ENCODE measurements around the gene PTPRD.
"Not testable (repeated sequence)": the region's sequence is repeated elsewhere in the genome, so short reads cannot be mapped to it uniquely, and the experiment has no call there.

Gene PTPRD

DNA sequence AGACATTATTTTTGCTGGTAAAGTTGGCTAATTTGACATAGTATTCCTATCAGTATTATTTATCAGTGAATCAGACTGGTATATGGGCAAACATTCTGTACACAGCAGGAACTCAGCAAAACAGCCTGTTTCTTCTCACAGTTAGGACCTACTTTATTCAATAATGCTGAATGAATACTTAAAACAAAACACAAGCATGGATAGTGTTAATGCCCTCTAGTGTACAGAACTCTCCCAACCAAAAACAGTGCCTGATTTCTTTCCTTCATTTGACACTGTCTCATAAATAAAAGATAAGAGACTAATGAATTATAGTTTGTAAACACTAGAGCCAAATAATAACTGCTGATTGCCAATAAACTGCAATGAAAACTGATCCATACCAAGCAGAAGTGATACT is 1113.3 kb downstream of the PTPRD start:
- DNase-seq (ENCODE audit: low read depth, low spot score): no peak

GRCh38 chr9:9498846-9499245 is 1114.0 kb downstream of the PTPRD start:
- DNase-seq (ENCODE audit: low read depth, low spot score): no peak

- DNase-seq (ENCODE audit: low read depth, low spot score): no peak
These were observed 1114.7 kb downstream of the PTPRD start for GRCh38 chr9:9498128-9498527.

DNA sequence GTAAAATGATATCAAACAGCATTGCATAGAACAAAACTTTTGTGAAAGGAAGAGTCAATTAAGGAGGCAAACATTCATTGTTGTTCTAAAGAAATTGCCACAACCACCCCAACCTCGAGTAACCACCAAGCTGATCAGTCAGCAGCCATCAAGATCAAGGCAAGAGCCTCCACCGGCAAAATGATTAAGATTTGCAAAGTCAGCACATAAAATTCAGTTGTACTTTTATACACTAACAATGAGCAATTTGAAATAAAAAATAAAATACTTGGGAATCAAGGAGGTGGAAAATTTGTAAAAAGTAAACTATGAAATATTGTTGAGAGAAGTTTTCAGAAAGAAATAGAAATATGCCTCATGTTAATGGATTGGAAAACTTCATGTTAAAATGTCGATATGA is 1118.5 kb downstream of the PTPRD start:
- DNase-seq (ENCODE audit: low read depth, low spot score): no peak

DNA sequence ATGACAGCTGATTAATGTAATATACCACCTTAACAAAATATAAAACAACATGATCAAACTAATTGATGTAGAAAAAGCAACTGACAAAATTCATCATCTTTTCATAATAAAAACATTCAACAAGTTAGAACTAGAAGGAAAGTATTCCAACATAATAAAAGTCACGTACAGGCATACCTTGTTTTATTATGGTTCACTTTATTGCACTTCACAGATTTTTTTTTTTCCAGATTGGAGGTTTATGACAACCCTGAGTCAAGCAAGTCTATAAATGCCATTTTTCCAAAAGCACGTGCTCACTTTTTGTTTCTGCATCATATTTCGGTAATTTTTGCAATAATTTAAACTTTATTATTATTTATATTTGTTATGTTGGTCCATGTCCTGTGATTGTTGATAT is 1120.3 kb downstream of the PTPRD start:
- no peak for DNase-seq (ENCODE audit: low read depth, low spot score)

- no peak for DNase-seq (ENCODE audit: low read depth, low spot score)
These were observed 1123.6 kb downstream of the PTPRD start for GRCh38 chr9:9489183-9489582.

DNA sequence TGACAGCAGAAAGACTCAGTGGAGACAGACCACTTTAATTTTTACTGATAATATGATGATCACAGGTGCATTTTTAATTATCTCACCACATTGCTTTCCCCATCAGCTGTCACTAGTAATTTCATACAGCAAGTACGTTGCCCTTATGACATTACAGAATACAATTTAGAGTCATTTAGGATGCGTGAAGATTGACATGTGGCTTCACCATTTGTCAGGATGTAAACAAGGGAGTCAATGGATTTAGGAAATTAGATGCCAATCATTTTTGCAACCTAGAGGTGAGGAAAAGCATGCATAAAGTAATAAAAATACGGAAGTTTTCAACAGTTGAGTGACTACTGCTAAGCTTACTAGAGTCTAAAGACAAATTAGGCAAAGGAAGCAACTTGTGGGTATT is 1129.6 kb downstream of the PTPRD start:
- no peak for DNase-seq (ENCODE audit: low read depth, low spot score)

- no peak for DNase-seq (ENCODE audit: low read depth, low spot score)
These were observed 1134.1 kb downstream of the PTPRD start for GRCh38 chr9:9478741-9479140.

GRCh38 chr9:9469271-9469670 is 1143.5 kb downstream of the PTPRD start:
- no peak for DNase-seq (ENCODE audit: low read depth, low spot score)

DNA sequence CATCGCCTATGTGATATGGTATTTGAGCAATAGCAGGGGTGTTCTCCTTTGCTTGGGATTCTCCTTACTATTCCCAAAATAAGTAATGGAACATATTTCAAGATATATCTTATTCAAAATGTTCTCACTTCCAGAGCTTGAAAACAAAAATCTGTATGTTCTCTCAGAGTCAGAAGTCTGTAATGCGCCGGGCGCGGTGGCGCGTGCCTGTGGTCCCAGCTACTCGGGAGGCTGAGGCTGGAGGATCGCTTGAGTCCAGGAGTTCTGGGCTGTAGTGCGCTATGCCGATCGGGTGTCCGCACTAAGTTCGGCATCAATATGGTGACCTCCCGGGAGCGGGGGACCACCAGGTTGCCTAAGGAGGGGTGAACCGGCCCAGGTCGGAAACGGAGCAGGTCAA is 1170.9 kb downstream of the PTPRD start:
- DNase-seq (ENCODE audit: low read depth, low spot score): not testable (repeated sequence)

- DNase-seq (ENCODE audit: low read depth, low spot score): no peak
These were observed 1175.2 kb downstream of the PTPRD start for GRCh38 chr9:9437641-9438040.

DNA sequence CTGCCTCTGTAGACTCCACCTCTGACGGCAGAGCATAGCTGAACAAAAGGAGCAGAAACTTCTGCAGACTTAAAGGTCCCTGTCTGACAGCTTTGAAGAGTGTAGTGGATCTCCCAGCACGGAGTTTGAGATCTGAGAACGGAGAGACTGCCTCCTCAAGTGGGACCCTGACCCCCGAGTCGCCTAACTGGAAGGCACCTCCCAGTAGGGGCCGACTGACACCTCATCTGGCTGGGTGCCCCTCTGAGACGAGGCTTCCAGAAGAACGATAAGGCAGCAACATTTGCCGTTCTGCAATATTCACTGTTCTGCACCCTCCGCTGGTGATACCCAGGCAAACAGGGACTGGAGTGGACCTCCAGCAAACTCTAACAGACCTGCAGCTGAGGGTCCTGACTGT is 1186.3 kb downstream of the PTPRD start:
- DNase-seq (ENCODE audit: low read depth, low spot score): not testable (repeated sequence)

DNA sequence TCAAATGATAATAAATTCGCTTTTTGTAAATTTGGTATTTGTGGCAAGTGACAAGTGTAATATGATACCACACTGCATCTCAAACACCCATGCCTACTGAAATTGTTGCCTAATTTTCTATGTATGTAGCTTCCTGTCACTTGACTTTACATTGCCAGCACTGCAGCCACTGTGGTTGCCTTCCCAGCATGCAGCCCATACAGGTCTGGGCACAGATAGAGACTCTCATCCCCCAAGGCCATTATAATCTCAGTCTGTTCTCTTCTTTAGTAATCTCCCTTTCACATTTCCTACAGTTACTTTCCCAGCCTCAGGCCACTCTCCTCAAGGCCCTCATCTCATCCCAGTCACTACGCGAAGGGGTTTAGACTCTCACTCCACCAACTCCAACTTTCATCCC is 1200.6 kb downstream of the PTPRD start:
- DNase-seq (ENCODE audit: low read depth, low spot score): no peak

DNA sequence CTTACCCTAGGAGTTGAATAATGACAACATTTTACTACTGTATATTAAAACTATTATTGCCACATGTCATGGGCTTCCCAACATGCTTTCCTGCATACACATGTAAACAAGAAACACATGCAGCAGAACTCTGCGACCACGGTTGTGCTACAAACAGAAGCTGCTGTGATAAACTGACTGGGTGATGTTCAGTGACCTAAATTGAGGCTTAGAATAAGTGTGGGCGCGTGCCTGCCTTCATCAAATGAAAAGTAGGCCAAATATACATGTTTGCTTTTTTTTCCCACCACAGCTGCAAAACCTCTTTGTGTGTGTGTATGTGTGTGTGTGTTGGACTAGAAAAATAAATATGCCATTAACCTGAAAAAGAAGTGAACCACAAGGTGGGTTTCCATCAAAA is 1202.1 kb downstream of the PTPRD start:
- no peak for DNase-seq (ENCODE audit: low read depth, low spot score)

DNA sequence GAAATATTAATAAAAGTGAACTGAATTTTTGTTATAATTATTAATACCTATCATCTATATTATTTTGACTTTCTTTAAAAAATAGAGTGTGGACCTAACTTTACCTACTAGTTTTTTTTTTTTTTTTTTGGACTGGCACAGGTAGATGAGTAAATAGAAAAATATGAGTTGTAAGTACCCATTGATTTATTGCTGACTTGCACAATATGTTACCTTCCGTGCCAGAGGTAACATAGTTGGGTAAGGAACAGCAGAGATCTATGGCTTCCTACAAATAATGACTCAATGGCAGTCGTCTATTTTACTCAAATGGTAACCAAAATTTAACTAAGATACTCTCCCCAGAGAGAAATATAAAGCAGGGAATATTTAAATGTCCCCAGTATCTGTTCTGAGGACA is 1212.8 kb downstream of the PTPRD start:
- DNase-seq (ENCODE audit: low read depth, low spot score): no peak

DNA sequence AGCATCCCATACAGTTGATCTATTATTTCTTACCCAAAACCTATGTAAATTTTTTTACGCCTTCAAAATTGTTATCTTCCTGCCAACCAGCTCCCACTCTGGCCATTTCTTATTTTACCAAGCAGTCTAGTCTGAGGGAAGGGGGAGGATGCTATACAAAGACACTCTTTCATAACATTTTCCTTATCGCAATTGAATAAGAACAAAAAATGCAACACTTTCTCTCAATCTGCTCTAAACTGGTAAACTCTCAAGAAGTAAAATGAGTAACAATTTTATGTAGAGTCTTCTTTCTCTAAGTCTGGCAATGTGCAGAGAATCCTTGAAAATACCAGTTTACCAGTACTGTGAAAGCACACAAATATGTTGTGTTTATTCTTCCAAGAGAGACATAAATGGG is 1216.3 kb downstream of the PTPRD start:
- DNase-seq (ENCODE audit: low read depth, low spot score): no peak

DNA sequence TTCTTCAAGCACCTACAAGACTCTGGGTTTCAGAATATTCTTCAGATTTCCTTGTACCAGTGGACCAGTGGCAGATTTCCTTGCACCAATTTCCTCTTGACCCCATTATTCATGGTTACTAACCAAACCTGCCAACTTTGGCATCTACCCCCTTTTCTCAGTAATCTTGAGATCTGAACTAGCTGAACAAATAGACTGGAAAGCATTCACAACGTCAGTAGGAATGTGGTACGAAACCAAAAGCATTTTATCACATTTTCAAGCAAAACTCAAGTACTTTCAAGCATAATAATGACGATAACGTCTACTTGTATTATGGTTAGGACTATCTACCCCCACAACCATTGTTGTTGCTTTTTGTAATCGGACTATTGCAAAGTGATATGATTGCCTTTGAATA is 1217.3 kb downstream of the PTPRD start:
- DNase-seq (ENCODE audit: low read depth, low spot score): no peak

GRCh38 chr9:9392755-9393154 is 1220.0 kb downstream of the PTPRD start:
- no peak for DNase-seq (ENCODE audit: low read depth, low spot score)

GRCh38 chr9:9389904-9390303 is 1222.9 kb downstream of the PTPRD start:
- DNase-seq (ENCODE audit: low read depth, low spot score): no peak

DNA sequence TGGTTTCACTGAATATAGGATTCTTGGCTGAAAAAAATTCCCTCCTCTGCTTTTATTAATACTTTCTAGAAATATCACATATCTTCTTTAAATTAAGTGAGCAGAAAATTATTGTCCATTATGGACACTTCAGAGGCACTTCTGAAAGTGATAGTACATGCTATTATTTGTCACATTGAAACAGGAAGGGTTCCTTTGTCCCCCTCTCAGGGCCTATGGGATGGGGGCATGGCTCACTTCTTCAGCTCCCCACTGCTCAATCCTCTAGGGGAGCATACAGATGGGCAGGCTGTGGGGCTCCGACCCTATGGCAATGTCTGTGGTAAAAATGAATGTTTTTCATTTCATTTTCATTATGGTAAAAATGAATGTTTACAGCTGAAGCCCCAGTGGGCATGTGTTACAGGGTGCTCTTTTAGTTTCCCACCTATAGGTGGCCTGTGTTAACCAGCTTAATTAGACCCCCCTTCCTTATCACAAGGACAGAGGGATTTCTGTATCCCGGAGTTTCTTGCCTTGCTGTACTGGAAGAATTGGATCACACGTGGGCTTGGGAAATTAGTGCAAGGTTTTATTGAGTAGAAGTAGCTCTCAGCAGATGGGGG is 1225.2 kb downstream of the PTPRD start:
- no peak for DNase-seq (ENCODE audit: low read depth, low spot score)

DNA sequence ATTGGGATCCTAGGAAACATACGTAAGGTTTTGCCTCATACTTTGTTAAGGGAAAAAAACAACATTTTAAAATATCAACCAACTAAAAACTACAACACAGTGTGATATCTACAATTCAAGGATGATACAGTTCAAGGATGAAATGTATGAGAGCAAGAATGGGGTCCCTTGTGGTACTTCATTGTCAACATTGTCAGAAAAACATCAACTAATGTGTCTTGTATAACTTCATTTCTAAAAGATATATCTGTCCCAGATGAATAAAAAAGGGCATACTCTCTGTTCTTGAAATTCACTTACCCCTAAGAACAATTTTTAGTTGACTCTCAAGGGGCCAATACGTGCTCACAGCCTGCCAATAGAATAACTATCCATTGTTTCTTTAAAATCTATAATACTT is 1250.5 kb downstream of the PTPRD start:
- no peak for DNase-seq (ENCODE audit: low read depth, low spot score)

DNA sequence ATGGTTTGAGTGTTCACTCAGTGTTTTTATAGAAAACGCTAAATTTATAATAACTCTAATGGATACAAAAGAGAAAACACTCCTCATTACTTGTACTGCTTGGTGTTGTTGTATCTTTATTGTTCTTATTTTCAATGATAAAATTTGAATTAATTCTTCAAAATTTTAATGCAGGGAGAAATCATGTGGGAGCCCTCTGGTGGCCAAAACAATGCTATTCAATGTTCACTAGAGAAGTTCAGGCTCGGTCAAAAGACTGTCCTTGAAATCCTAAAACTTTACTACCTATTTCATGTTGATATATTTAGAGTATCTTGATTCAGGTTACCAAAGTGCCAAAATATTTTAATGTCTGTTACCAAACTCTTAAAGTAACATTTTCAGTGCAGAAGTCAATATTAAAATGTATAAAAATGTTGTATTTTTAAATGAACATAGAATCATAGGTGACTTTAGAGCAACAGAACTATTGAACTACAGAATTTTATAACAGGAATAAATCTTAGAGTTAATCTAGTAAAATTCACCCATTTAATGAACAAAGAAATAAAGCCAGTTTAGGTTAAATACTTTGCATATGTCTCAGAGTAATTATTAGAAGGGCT is 1259.8 kb downstream of the PTPRD start:
- DNase-seq (ENCODE audit: low read depth, low spot score): no peak

DNA sequence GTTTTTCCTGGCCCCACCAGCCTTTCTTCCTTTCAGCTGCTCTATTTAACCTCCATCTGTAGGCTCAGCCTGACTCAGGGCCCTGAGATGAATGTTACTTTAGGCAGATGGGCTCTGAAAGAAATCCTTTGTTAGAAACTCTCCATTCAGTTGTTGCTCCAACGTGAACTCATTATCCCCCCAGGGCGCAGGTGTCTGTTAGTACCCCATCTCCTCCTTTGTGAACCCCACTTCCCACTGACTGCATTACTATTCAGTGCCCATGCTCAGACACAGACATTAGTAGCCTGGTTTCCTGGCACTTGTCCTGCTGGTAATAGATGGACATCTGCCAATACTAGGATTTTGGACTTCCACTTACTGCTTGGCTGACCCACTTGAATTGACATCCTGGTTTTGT is 1271.6 kb downstream of the PTPRD start:
- no peak for DNase-seq (ENCODE audit: low read depth, low spot score)

- no peak for DNase-seq (ENCODE audit: low read depth, low spot score)
These were observed 1275.7 kb downstream of the PTPRD start for GRCh38 chr9:9337129-9337528.
